Astrocyte of the spinal cord (primary cell): ENCODE measurements around the gene TMEM117.
"Not testable (repeated sequence)": the region's sequence is repeated elsewhere in the genome, so short reads cannot be mapped to it uniquely, and the experiment has no call there.

Source experiments
- DNase-seq: peaks from one replicate; pipeline ENCODE4 v3.0.0; 2011; ENCODE audit warnings: low read depth, low spot score
- H3K4me3 ChIP-seq: 2 replicates; pipeline ENCODE4 v1.5.1; 2011; ENCODE audit warnings: low read depth, mild to moderate bottlenecking, low read length, moderate library complexity
- CTCF ChIP-seq: IDR thresholded peaks from 2 replicates; pipeline ENCODE4 v1.5.1; 2012; ENCODE audit warnings: low read depth, mild to moderate bottlenecking, low read length, inconsistent platforms
- in situ Hi-C: cut with HindIII; loops from 2 replicates; pipeline ENCODE4 v1.10.0; 2017; ENCODE audit warnings: low sequenced_read_pairs

The TMEM117 gene

GRCh38 chr12:43836475-43836989, 651 bp downstream of the TMEM117 start:
- peak; percentile 41 for DNase-seq
- in situ Hi-C loops, result no loop called here
- no peak for TF ChIP-seq CTCF
- H3K4me3 ChIP-seq, result peak overlapping the region; percentile 60

GRCh38 chr12:43840338-43840737, 4.5 kb downstream of the TMEM117 start:
- DNase-seq, result no peak
- H3K4me3 ChIP-seq, result no peak overlapping the region
- in situ Hi-C loops, result no loop called here
- TF ChIP-seq CTCF, result no peak

GRCh38 chr12:43841253-43841652, 5.4 kb downstream of the TMEM117 start:
- TF ChIP-seq CTCF, result no peak
- in situ Hi-C loops, result no loop called here
- no peak for DNase-seq

GRCh38 chr12:43842259-43842658, 6.4 kb downstream of the TMEM117 start:
- TF ChIP-seq CTCF, result no peak
- no peak overlapping the region for H3K4me3 ChIP-seq
- DNase-seq, result no peak
- in situ Hi-C loops, result no loop called here

More at GRCh38 chr12:43841253-43841652, 5.4 kb downstream of the TMEM117 start:
- no peak overlapping the region for H3K4me3 ChIP-seq

- H3K4me3 ChIP-seq, in situ Hi-C loops: not testable (repeated sequence)
- DNase-seq, result peak; percentile 52
Observed at GRCh38 chr12:43847425-43848225, 11.7 kb downstream of the TMEM117 start.

GRCh38 chr12:43848226-43848507, 12.3 kb downstream of the TMEM117 start:
- in situ Hi-C loops, result no loop called here
- H3K4me3 ChIP-seq, result no peak overlapping the region
- TF ChIP-seq CTCF, result no peak
- DNase-seq, result no peak

GRCh38 chr12:43848786-43849185, 12.9 kb downstream of the TMEM117 start:
- no peak for DNase-seq
- no peak for TF ChIP-seq CTCF
- in situ Hi-C loops, result no loop called here
- H3K4me3 ChIP-seq, result no peak overlapping the region
